ENCODE measurements around the gene TRIM24. TPM values are rescaled to one million over a fixed set of nuclear protein-coding genes. Genes with fewer than 3 reads are reported as not detected.

TRIM24 gene
- total and polyA plus RNA-seq, 4 donors: 7.5 to 19.7 (median 11.2) TPM

DNA sequence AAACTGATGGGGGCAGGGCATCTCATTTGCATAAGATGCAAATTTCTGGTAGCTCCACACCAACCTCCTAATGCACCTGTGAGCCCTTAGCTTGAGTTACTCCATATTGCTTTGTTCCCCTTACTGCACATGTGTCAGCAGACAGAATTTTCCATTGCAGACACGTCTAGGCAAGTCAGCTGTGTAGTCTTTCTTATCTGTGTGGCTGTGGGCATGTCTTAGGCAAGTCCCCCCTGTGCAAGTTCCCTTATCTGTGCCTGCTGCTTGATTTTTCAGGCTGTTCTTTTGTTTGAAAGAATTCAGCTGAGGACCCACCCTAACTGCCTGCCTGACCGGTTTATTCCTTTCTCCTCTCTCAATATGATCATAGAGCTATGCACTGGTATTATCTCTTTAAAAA is 28.5 kb upstream of the TRIM24 start:
- TF ChIP-seq FOXA1 (IDR thresholded peaks at IDR 0.05) (no peak), FOXA2 (IDR thresholded peaks at IDR 0.05) (no peak), JUND (IDR thresholded peaks at IDR 0.05) (no peak), EGR1 (IDR thresholded peaks at IDR 0.05; ENCODE audit: low read depth in 2 of 2) (no peak), HNF4A (conservative IDR thresholded peaks at IDR 0.05) (no peak), HNF4G (IDR thresholded peaks at IDR 0.05) (no peak)
- TF ChIP-seq, protein P1, sequence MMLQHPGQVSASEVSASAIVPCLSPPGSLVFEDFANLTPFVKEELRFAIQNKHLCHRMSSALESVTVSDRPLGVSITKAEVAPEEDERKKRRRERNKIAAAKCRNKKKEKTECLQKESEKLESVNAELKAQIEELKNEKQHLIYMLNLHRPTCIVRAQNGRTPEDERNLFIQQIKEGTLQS (IDR thresholded peaks at IDR 0.05): no peak
- H3K4me1 ChIP-seq (ENCODE audit: control insufficient read depth in 4 of 4, insufficient read depth in 4 of 4, low read length in 3 of 4): no peaks in the 10 kb centered on the region
- H3K9me3 ChIP-seq (ENCODE audit: control insufficient read depth in 4 of 4, low read length in 3 of 4): peaks cover 4 to 24% (median 12%) of the 10 kb centered on the region in 4 donors
- H3K27me3 ChIP-seq (ENCODE audit: control insufficient read depth in 4 of 4, insufficient read depth in 4 of 4, low read length in 3 of 4): no peaks in the 10 kb centered on the region
- H3K36me3 ChIP-seq (ENCODE audit: control insufficient read depth in 4 of 4, insufficient read depth in 3 of 4, low read depth in 1 of 4, low read length in 3 of 4): no peaks in the 10 kb centered on the region
- no peak overlapping the region for H3K27ac ChIP-seq (ENCODE audit: low read depth in 1 of 2, low read length in 2 of 2)
- WGBS: 90% methylated on average over 2 of the region's 2 CpGs
- H3K9ac ChIP-seq (ENCODE audit: low read depth in 1 of 2, low read length in 2 of 2): no peak overlapping the region
- H3K4me3 ChIP-seq (ENCODE audit: low read depth in 1 of 3, low read length in 3 of 3): no peak overlapping the region
- no peak for DNase-seq (ENCODE audit: low spot score)

DNA sequence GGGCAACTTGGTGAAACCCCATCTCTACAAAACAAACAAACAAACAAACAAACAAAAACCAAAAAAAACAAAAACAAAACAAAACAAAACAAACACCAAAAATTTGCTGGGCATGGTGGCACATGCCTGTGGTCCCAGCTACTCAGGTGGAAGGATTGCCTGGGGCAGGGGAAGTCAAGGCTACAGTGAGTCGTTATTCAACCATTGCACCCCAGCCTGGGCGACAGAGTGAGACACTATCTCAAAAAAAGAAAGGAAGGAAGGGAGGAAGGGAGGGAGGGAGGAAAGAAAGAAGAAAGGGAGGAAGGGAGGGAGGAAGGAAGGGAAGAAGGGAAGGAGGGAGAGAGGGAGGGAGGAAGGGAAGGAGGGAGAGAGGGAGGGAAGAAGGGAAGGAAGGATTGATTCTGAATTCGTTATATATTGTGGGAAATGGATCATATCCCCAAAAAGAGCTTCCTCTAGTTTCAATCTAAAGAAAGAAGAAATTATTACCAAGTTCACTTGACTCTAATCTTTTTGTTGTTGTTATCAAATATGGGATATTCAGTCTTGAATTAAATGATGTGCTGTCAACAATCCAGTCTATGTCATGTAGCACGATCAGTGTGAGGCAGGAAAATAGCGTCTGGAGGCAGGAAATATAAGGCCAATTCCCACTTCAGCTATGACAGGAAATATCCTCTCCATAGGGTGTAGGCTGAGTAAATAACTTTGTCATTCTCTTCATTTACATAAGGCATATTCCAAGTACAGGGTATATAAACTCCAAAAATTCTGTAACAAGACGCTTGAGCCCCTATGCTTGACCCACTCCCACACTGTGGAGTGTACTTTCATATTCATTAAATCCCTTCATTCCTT is 26.2 kb upstream of the TRIM24 start:
- Histone ChIP-seq H3K9me3 (ENCODE audit: control insufficient read depth in 4 of 4, low read length in 3 of 4) (peaks cover 4 to 24% (median 12%) of the 10 kb centered on the region in 4 donors), H3K27ac (ENCODE audit: low read depth in 1 of 2, low read length in 2 of 2) (no peak overlapping the region), H3K4me3 (ENCODE audit: low read depth in 1 of 3, low read length in 3 of 3) (no peak overlapping the region), H3K9ac (ENCODE audit: low read depth in 1 of 2, low read length in 2 of 2) (no peak overlapping the region), H3K27me3 (ENCODE audit: control insufficient read depth in 4 of 4, insufficient read depth in 4 of 4, low read length in 3 of 4) (no peaks in the 10 kb centered on the region), H3K4me1 (ENCODE audit: control insufficient read depth in 4 of 4, insufficient read depth in 4 of 4, low read length in 3 of 4) (no peaks in the 10 kb centered on the region), H3K36me3 (ENCODE audit: control insufficient read depth in 4 of 4, insufficient read depth in 3 of 4, low read depth in 1 of 4, low read length in 3 of 4) (no peaks in the 10 kb centered on the region)
- no peak for DNase-seq (ENCODE audit: low spot score)
- TF ChIP-seq YY1 (IDR thresholded peaks at IDR 0.05): no peak
- no peak for TF ChIP-seq HNF4A (conservative IDR thresholded peaks at IDR 0.05)
- TF ChIP-seq, protein P1 (IDR thresholded peaks at IDR 0.05): no peak
- no peak for TF ChIP-seq FOXA2 (IDR thresholded peaks at IDR 0.05)
- TF ChIP-seq, protein P2, sequence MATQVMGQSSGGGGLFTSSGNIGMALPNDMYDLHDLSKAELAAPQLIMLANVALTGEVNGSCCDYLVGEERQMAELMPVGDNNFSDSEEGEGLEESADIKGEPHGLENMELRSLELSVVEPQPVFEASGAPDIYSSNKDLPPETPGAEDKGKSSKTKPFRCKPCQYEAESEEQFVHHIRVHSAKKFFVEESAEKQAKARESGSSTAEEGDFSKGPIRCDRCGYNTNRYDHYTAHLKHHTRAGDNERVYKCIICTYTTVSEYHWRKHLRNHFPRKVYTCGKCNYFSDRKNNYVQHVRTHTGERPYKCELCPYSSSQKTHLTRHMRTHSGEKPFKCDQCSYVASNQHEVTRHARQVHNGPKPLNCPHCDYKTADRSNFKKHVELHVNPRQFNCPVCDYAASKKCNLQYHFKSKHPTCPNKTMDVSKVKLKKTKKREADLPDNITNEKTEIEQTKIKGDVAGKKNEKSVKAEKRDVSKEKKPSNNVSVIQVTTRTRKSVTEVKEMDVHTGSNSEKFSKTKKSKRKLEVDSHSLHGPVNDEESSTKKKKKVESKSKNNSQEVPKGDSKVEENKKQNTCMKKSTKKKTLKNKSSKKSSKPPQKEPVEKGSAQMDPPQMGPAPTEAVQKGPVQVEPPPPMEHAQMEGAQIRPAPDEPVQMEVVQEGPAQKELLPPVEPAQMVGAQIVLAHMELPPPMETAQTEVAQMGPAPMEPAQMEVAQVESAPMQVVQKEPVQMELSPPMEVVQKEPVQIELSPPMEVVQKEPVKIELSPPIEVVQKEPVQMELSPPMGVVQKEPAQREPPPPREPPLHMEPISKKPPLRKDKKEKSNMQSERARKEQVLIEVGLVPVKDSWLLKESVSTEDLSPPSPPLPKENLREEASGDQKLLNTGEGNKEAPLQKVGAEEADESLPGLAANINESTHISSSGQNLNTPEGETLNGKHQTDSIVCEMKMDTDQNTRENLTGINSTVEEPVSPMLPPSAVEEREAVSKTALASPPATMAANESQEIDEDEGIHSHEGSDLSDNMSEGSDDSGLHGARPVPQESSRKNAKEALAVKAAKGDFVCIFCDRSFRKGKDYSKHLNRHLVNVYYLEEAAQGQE (IDR thresholded peaks at IDR 0.05): no peak
- no peak for TF ChIP-seq SP1 (IDR thresholded peaks at IDR 0.05)
- TF ChIP-seq HNF4G (IDR thresholded peaks at IDR 0.05): no peak
- no peak for TF ChIP-seq GABPA (IDR thresholded peaks at IDR 0.05 in 1 of 2, conservative IDR thresholded peaks at IDR 0.05 in 1 of 2)
- TF ChIP-seq, protein P3, sequence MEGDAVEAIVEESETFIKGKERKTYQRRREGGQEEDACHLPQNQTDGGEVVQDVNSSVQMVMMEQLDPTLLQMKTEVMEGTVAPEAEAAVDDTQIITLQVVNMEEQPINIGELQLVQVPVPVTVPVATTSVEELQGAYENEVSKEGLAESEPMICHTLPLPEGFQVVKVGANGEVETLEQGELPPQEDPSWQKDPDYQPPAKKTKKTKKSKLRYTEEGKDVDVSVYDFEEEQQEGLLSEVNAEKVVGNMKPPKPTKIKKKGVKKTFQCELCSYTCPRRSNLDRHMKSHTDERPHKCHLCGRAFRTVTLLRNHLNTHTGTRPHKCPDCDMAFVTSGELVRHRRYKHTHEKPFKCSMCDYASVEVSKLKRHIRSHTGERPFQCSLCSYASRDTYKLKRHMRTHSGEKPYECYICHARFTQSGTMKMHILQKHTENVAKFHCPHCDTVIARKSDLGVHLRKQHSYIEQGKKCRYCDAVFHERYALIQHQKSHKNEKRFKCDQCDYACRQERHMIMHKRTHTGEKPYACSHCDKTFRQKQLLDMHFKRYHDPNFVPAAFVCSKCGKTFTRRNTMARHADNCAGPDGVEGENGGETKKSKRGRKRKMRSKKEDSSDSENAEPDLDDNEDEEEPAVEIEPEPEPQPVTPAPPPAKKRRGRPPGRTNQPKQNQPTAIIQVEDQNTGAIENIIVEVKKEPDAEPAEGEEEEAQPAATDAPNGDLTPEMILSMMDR (IDR thresholded peaks at IDR 0.05; ENCODE audit: low read depth, low read length, missing input control): no peak
- TF ChIP-seq RAD21 (IDR thresholded peaks at IDR 0.05): no peak
- no peak for TF ChIP-seq EGR1 (IDR thresholded peaks at IDR 0.05; ENCODE audit: low read depth in 2 of 2)
- TF ChIP-seq, protein P4, sequence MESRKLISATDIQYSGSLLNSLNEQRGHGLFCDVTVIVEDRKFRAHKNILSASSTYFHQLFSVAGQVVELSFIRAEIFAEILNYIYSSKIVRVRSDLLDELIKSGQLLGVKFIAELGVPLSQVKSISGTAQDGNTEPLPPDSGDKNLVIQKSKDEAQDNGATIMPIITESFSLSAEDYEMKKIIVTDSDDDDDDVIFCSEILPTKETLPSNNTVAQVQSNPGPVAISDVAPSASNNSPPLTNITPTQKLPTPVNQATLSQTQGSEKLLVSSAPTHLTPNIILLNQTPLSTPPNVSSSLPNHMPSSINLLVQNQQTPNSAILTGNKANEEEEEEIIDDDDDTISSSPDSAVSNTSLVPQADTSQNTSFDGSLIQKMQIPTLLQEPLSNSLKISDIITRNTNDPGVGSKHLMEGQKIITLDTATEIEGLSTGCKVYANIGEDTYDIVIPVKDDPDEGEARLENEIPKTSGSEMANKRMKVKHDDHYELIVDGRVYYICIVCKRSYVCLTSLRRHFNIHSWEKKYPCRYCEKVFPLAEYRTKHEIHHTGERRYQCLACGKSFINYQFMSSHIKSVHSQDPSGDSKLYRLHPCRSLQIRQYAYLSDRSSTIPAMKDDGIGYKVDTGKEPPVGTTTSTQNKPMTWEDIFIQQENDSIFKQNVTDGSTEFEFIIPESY (IDR thresholded peaks at IDR 0.05): no peak
- no peak for TF ChIP-seq RXRA (IDR thresholded peaks at IDR 0.05)
- TF ChIP-seq FOXA1 (IDR thresholded peaks at IDR 0.05): no peak
- TF ChIP-seq JUND (IDR thresholded peaks at IDR 0.05): no peak
- no peak for TF ChIP-seq TAF1 (conservative IDR thresholded peaks at IDR 0.05)
- TF ChIP-seq NR2F2 (IDR thresholded peaks at IDR 0.05): no peak
- 73% methylated on average over 6 of the region's 6 CpGs for WGBS

Data from liver (tissue), 9 donors.